IgD-negative memory B cell (primary cell): ENCODE measurements around the gene ZNF417. TPM values are rescaled to one million over a fixed set of nuclear protein-coding genes. Genes with fewer than 3 reads are reported as not detected.
"Not testable (repeated sequence)": the region's sequence is repeated elsewhere in the genome, so short reads cannot be mapped to it uniquely, and the experiment has no call there.

Experiments used
- H3K27ac Mint-ChIP-seq, 3 donors: one replicate each; pipeline ENCODE4 v1.8.0; 2020 to 2022; ENCODE audit warnings: mild to moderate bottlenecking in 3 of 3, mixed read lengths in 3 of 3, moderate library complexity in 1 of 3
- H3K27me3 Mint-ChIP-seq: one replicate; pipeline ENCODE4 v1.8.0; 2021; ENCODE audit warnings: mixed read lengths
- H3K36me3 Mint-ChIP-seq: one replicate; pipeline ENCODE4 v1.8.0; 2020; ENCODE audit warnings: mild to moderate bottlenecking, mixed read lengths
- H3K4me1 Mint-ChIP-seq, 3 donors: one replicate each; pipeline ENCODE4 v1.8.0; 2020 to 2022; ENCODE audit warnings: mixed read lengths in 3 of 3, mild to moderate bottlenecking in 1 of 3
- H3K4me3 Mint-ChIP-seq, 4 donors: one replicate each; pipeline ENCODE4 v1.8.0; 2020 to 2022; ENCODE audit warnings: mild to moderate bottlenecking in 4 of 4, mixed read lengths in 4 of 4, moderate library complexity in 3 of 4
- H3K9me3 Mint-ChIP-seq, 3 donors: one replicate each; pipeline ENCODE4 v1.8.0; 2020 to 2021; ENCODE audit warnings: mixed read lengths in 3 of 3, mild to moderate bottlenecking in 1 of 3
- polyA plus RNA-seq: library from polyadenylated mRNA; unstranded; fragments of 300-500 nt; fragmentation: Illumina TruSeq; gene quantifications from one replicate; pipeline ENCODE4 v1.2.3, GENCODE V29; 2021

Gene ZNF417
- 4.5 TPM for polyA plus RNA-seq

- Mint-ChIP-seq H3K4me1 (peaks cover 22 to 26% (median 22%) of the 10 kb centered on the region in 3 donors), H3K9me3 (peaks cover 8 to 23% (median 13%) of the 10 kb centered on the region in 3 donors), H3K4me3 (peak within 1 kb of the TSS; percentile 90 to 99 (median 96)), H3K27ac (peak within 1 kb of the TSS; percentile 73 to 96 (median 80)), H3K36me3 (peaks cover 24% of the 10 kb centered on the region)
- not testable (repeated sequence) for H3K27me3 Mint-ChIP-seq
Measured at GRCh38 chr19:57916168-57916995, at the start of gene ZNF417. Gene ZNF417 (minus strand): TSS chr19:57916592. CDS start chr19:57916411, 181 bp downstream.

DNA sequence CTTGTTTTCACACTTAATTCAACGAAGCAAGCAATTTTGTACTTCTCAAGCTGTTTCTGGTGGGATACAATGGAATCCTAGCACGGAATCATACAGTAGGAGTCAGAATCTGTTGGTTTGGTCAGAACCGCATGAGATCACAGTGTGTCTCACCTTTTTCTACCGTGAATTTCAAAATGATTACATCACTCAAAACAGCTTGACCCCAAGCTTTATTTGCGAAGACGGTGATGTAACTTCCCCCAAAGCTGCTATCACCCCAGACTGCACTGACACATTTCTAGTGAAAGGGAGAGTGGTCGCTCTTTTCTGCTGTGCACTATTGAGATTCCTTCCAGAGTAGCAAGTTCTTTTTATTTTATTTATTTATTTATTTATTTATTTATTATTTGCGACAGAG, 48.4 kb upstream of the ZNF417 start:
- Mint-ChIP-seq H3K9me3 (peaks cover 10 to 30% (median 19%) of the 10 kb centered on the region in 3 donors), H3K36me3 (peaks cover 4% of the 10 kb centered on the region), H3K27ac (no peak overlapping the region), H3K27me3 (no peaks in the 10 kb centered on the region), H3K4me3 (no peak overlapping the region), H3K4me1 (peaks cover 0 to 2% (median 0%) of the 10 kb centered on the region in 3 donors)

DNA sequence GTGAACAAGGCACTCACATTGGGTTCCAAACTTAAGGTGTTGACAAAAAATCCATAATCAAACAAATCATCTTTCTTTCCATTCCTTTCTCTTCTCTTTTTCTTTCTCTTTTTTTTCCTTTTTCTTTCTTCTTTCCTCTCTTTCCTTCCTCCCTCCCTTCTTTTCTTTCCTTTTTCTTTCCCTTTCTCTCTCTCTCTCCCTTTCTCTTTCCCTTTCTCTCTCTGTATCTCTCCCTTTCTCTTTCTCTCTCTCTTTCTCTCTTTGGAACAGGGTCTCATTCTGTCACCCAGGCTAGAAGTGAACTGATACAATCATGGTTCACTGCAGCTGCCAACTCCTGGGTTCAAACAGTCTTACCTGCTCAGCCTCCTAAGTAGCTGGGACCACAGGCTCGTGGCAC, 45.4 kb upstream of the ZNF417 start:
- H3K9me3 Mint-ChIP-seq = peaks cover 5 to 31% (median 25%) of the 10 kb centered on the region in 3 donors
- peak overlapping the region in 1 of 4 donors; percentile 12 for H3K4me3 Mint-ChIP-seq
- peaks cover 2% of the 10 kb centered on the region for H3K36me3 Mint-ChIP-seq
- peaks cover 0 to 2% (median 0%) of the 10 kb centered on the region in 3 donors for H3K4me1 Mint-ChIP-seq
- no peak overlapping the region for H3K27ac Mint-ChIP-seq
- no peaks in the 10 kb centered on the region for H3K27me3 Mint-ChIP-seq

GRCh38 chr19:57954996-57955395, 38.6 kb upstream of the ZNF417 start:
- H3K27me3 Mint-ChIP-seq = no peaks in the 10 kb centered on the region
- no peaks in the 10 kb centered on the region for H3K4me1 Mint-ChIP-seq
- H3K4me3 Mint-ChIP-seq = no peak overlapping the region
- no peak overlapping the region for H3K27ac Mint-ChIP-seq
- H3K9me3 Mint-ChIP-seq = peaks cover 6 to 42% (median 23%) of the 10 kb centered on the region in 3 donors
- peaks cover 4% of the 10 kb centered on the region for H3K36me3 Mint-ChIP-seq

DNA sequence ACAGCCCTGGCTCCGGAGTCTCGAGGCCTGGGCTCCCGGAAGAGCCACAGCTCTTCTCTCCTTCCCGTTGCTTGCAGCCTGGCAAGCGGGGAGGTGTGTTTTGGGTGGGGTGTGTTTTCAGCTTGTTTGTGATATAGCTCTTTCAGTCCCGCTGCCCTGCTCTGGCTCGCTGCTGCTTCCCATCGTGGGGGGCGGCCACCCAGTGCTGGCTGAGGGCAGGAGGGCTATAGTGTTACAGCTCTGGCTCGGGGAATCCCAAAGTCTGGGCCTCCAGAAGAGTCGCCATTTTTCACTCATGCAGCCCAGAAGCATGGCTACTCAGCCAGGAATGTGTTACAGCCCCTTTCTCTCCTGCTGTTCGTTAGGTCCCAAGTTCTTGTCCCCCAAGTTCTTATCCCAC, 33.3 kb upstream of the ZNF417 start:
- no peaks in the 10 kb centered on the region for H3K27me3 Mint-ChIP-seq
- H3K36me3 Mint-ChIP-seq = peaks cover 11% of the 10 kb centered on the region
- no peak overlapping the region for H3K27ac Mint-ChIP-seq
- peaks cover 16 to 40% (median 20%) of the 10 kb centered on the region in 3 donors for H3K9me3 Mint-ChIP-seq
- peaks cover 13 to 21% (median 14%) of the 10 kb centered on the region in 3 donors for H3K4me1 Mint-ChIP-seq
- H3K4me3 Mint-ChIP-seq = peak overlapping the region in 2 of 4 donors; percentile 69 to 80

GRCh38 chr19:57949296-57949695, 32.9 kb upstream of the ZNF417 start:
- H3K9me3 Mint-ChIP-seq = peaks cover 13 to 36% (median 22%) of the 10 kb centered on the region in 3 donors

DNA sequence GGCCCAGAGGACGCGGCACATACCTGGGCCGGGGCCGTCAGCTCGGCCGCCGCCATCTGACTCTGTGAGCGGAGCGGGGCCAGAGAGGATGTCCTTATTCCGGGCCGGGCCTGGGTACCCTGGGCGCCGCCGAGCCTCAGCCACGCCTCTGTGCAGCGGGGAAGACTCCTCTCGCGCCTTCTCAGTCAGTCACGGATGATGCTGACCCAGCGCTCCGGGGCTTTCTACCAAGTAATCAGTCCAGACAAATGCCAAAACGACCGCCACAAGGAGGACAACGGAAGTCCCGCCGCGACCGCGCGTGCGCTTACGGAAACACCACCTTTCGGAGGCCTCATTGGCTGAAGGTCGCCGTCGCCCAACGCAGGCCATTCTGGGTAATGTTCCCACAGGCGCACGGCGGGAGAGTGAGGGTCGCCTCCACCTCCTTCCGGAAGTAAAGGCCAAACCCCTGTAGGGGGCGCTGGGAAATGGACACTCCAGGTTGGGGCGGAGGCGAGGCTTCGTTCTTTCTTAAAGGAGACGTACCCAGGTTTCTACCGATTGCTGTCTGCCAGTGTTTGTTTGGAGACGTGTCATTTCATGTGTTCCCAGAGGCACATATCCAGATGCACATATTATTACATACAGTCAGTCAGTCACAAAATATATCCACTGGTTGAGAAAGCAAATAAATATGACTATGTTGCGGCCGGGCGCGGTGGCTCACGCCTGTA, 31.2 kb upstream of the ZNF417 start, which contains the start of gene ZNF256:
ZNF256 (minus strand) TSS at position 288 of the 716 bp plus-strand sequence; CDS start at position 56, 232 bp downstream.
- H3K27ac Mint-ChIP-seq = peak within 1 kb of the TSS; percentile 82 to 92 (median 92)
- peak within 1 kb of the TSS; percentile 94 to 99 (median 98) for H3K4me3 Mint-ChIP-seq
- peaks cover 25% of the 10 kb centered on the region for H3K36me3 Mint-ChIP-seq
- peaks cover 15 to 21% (median 16%) of the 10 kb centered on the region in 3 donors for H3K4me1 Mint-ChIP-seq
- no peaks in the 10 kb centered on the region for H3K27me3 Mint-ChIP-seq
- peaks cover 20 to 41% (median 31%) of the 10 kb centered on the region in 3 donors for H3K9me3 Mint-ChIP-seq

More at GRCh38 chr19:57949296-57949695, 32.9 kb upstream of the ZNF417 start:
- Mint-ChIP-seq H3K4me3 (no peak overlapping the region), H3K4me1 (peaks cover 13 to 21% (median 14%) of the 10 kb centered on the region in 3 donors), H3K36me3 (peaks cover 12% of the 10 kb centered on the region), H3K27me3 (no peaks in the 10 kb centered on the region), H3K27ac (no peak overlapping the region)

DNA sequence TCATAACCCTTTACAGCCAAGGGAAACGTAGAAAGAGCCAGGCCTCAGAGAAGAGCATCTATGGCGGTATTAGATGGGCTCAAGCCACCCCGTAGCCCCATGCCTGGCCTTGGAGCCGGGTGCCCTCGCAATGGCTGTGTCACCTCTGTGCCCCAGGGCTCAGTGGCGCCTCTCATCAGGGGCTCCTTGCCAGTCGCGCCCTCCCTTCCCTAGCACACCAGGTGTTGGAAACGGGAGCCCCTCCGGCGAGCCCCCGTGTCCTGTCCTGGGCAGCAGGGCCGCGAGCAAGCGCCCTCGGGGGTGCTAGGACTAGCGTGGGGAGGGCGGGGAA, 30.7 kb upstream of the ZNF417 start:
- Mint-ChIP-seq H3K27me3 (no peaks in the 10 kb centered on the region), H3K4me3 (peak overlapping the region; percentile 94 to 99 (median 98)), H3K4me1 (peaks cover 15 to 21% (median 16%) of the 10 kb centered on the region in 3 donors), H3K36me3 (peaks cover 31% of the 10 kb centered on the region), H3K27ac (peak overlapping the region in 2 of 3 donors; percentile 82 to 92), H3K9me3 (peaks cover 23 to 46% (median 33%) of the 10 kb centered on the region in 3 donors)

- Mint-ChIP-seq H3K27me3 (no peaks in the 10 kb centered on the region), H3K27ac (peak overlapping the region in 2 of 3 donors; percentile 42 to 55), H3K36me3 (peaks cover 38% of the 10 kb centered on the region), H3K9me3 (peaks cover 29 to 50% (median 37%) of the 10 kb centered on the region in 3 donors), H3K4me3 (peak overlapping the region; percentile 86 to 99 (median 96)), H3K4me1 (peaks cover 15 to 21% (median 16%) of the 10 kb centered on the region in 3 donors)
Measured at GRCh38 chr19:57946316-57946715, 29.9 kb upstream of the ZNF417 start.

DNA sequence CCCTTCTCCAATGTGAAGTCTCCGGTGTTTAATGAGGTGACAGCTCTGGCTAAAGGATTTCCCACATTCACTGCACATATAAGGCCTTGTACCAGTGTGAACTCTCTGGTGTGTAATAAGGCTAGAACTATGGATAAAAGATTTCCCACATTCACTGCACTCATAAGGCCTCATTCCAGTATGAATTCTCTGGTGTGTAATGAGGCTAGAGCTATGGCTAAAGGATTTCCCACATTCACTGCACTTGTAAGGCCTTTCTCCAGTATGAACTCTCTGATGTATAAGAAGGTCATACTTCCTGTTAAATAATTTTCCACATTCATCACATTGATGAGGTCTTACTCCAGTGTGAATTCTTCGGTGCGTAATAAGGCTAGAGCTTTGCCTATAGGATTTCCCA, 25.2 kb upstream of the ZNF417 start:
- Mint-ChIP-seq H3K4me1 (peaks cover 11 to 16% (median 12%) of the 10 kb centered on the region in 3 donors), H3K9me3 (peaks cover 33 to 52% (median 45%) of the 10 kb centered on the region in 3 donors), H3K36me3 (peaks cover 48% of the 10 kb centered on the region), H3K4me3 (peak overlapping the region in 1 of 4 donors; percentile 43), H3K27ac (no peak overlapping the region), H3K27me3 (no peaks in the 10 kb centered on the region)

GRCh38 chr19:57935731-57936130, 19.3 kb upstream of the ZNF417 start:
- Mint-ChIP-seq H3K27ac (peak overlapping the region in 1 of 3 donors; percentile 51), H3K9me3 (peaks cover 12 to 41% (median 24%) of the 10 kb centered on the region in 3 donors), H3K36me3 (peaks cover 20% of the 10 kb centered on the region), H3K4me3 (peak overlapping the region in 3 of 4 donors; percentile 95 to 97 (median 96)), H3K4me1 (peaks cover 7 to 9% (median 7%) of the 10 kb centered on the region in 3 donors), H3K27me3 (no peaks in the 10 kb centered on the region)

DNA sequence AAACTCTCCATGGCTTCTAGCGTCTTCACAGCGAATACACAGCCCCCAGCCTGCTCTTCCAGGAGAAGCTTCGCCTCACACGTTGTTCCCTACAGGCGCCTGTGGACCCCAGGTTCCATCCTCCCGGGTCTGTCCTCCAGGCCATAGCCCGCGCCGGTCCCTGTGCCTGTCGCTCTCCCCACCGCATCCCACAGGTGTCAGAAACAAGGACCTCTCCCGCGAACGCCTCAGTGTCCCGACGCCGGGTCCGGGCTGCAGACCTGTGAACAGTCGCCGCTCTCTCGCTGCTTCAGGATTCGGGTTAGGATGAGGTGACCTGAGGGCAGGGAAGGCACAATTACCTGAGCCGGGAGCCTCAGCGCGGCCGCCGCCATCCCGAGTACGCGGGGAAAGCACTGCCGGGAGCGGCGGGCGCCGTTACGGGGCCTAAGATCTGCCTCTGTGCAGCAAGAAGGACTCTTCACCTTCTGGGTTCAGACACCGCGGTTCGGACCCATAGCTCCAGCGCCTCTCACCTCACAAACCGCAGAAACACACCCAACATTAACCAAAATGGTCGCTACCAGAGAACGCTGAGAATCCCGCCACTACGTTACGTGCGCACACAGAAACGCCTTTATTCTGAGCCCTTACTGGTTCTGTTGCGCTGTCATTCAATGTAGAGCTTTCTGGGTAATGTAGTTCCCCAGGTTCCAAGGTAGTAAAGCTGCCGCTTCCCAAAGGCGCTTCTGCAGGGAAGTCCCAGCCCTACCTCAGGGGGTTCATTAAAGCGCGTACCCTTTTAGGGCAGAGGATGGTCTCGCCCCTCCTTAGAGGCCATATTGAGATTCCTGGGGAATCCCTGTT, 18.7 kb upstream of the ZNF417 start, which contains the start of gene ZNF418:
ZNF418 (minus strand) TSS at position 583 of the 846 bp plus-strand sequence. CDS start 1,580 bp downstream, outside the sequence.
- Mint-ChIP-seq H3K4me3 (peak within 1 kb of the TSS; percentile 92 to 97 (median 96)), H3K27me3 (no peaks in the 10 kb centered on the region), H3K36me3 (peaks cover 20% of the 10 kb centered on the region), H3K4me1 (peaks cover 7 to 8% (median 7%) of the 10 kb centered on the region in 3 donors), H3K27ac (peak within 1 kb of the TSS; percentile 51 to 89 (median 71)), H3K9me3 (peaks cover 11 to 47% (median 24%) of the 10 kb centered on the region in 3 donors)

DNA sequence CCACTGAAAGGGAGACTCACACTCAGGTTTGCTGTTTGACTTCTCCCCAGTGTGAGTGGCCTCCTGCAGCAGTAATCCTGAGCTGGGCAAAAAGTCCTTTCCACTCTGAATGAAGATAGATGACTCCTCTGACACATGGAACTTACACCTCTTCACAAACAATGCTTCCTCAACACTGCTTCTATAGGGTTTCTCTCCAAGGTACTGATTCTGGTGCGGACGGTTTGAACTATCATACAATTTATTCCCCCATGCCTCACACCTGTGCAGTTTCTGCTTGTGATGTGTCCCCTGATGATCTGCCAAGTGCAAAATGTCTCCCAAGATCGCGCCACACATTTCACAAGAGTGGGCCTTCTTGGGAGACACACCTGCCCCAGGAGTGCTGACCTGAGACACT, 11.2 kb upstream of the ZNF417 start:
- H3K36me3 Mint-ChIP-seq = peaks cover 12% of the 10 kb centered on the region
- H3K27ac Mint-ChIP-seq = no peak overlapping the region
- H3K4me3 Mint-ChIP-seq = peak overlapping the region in 2 of 4 donors; percentile 4 to 10
- no peaks in the 10 kb centered on the region for H3K4me1 Mint-ChIP-seq
- H3K27me3 Mint-ChIP-seq = no peaks in the 10 kb centered on the region
- peaks cover 14 to 32% (median 28%) of the 10 kb centered on the region in 3 donors for H3K9me3 Mint-ChIP-seq

DNA sequence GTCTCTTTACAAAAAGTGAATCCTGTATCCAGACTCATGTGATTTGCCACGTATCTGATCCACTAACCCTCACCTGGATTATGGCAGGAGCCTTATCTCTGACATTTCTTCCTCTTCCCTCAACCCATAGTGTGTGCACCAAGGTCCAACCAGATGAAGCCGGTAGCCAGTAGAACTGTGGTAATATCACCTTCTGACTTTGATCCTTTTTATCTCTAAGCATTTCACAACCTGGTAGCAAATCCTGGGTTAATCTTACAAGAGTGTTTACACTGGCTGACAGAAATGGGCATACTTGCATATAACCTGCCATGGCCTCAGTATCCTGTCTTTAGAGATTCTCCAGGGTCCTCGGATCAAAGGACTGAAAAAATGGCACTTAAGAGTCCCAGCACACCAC, 1.9 kb downstream of the ZNF417 start:
- H3K4me1 Mint-ChIP-seq = peaks cover 22 to 26% (median 23%) of the 10 kb centered on the region in 3 donors

More for the DNA sequence above, 1.9 kb downstream of the ZNF417 start:
- Mint-ChIP-seq H3K9me3 (peaks cover 6 to 18% (median 11%) of the 10 kb centered on the region in 3 donors), H3K36me3 (peaks cover 26% of the 10 kb centered on the region), H3K27me3 (no peaks in the 10 kb centered on the region), H3K27ac (peak overlapping the region in 2 of 3 donors; percentile 73 to 80), H3K4me3 (peak overlapping the region; percentile 90 to 99 (median 96))
